Activated CD8-positive, alpha-beta memory T cell treated with anti-CD3 and anti-CD28 coated beads for 48 hours (primary cell): ENCODE data around the gene ANKUB1.
A peak's percentile ranks its signal among the peaks of the same experiment; 100 is the strongest.
"Not testable (repeated sequence)": the region's sequence is repeated elsewhere in the genome, so short reads cannot be mapped to it uniquely, and the experiment has no call there.

Experiments
- DNase-seq, 3 experiments: peaks; one replicate each; pipeline ENCODE4 v3.0.0-alpha.2; 2020; ENCODE audit warnings: low read depth in 2 of 3, low spot score in 2 of 3

The ANKUB1 gene, protein sequence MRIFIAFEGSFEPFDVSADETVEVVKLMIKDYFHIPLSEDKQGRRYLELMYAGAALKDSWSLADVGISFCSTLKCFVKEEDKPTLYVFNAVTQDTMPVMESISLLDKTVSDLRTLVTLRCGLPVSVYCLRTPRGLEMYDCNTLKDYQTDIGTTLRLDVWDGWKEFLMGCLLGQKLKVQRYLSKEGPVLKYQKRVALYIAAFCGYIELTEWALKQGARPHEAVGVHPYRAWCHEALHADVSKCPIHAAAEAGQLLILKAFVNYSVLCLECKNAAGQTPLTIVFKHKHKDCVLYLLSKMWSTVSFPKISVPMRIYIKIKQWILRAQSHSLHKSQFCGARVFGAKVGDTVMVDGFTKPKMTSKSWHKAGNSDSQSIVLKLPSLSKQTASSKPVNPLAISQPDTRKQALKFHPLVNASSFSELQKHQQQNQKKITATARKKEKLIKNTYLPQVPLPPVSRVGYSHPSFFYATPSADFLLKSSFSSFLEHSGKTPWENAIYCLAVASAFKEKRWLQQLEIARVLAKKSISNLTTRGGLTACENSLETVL

DNA sequence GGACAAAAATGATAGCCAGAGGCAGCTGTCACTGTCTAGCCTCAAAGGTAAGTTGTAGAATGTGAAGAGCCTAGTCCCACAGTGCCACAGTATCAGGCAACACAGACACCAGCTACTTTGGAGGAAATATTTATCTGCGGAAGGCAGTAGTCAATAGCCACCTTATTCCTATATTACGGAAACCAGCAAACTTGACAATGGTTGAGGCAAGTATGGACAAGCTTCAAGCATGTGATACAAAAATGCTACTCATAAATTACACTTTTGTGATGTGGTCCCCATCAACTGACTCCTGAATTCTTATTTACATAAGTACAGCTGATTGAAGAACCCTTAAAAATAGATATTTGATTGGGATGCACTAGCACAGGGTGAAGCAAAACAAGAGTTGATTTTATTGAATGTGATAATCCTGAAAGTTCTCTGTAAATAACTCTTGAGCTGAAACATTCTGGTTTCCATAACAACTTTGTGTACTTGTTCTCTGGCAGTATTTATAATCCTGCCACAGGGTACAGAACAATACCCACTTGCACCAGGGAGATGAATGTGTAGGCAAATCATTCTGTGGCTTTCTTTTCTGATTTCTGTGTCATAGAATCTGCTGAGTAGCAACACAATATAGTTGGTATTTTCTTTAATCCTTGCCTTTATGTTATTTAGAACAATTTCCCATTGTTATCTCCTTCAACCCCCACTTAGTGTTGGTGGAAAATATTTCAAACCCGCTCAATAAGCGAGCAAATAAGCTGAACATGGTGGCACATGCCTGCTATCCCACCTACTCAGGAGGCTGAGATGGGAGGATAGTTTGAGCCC is at the start of gene ANKUB1:
ANKUB1 (minus strand) TSS at position 103 of the 819 bp plus-strand sequence. CDS start 188 bp downstream, outside the sequence.
- no peak for DNase-seq

- no peak for DNase-seq
Observed at GRCh38 chr3:149839896-149840295, 47.5 kb upstream of the ANKUB1 start.

- not testable (repeated sequence) for DNase-seq
Observed at GRCh38 chr3:149839469-149839868, 47.1 kb upstream of the ANKUB1 start.

- not testable (repeated sequence) for DNase-seq
Observed at GRCh38 chr3:149838491-149838890, 46.1 kb upstream of the ANKUB1 start.

DNA sequence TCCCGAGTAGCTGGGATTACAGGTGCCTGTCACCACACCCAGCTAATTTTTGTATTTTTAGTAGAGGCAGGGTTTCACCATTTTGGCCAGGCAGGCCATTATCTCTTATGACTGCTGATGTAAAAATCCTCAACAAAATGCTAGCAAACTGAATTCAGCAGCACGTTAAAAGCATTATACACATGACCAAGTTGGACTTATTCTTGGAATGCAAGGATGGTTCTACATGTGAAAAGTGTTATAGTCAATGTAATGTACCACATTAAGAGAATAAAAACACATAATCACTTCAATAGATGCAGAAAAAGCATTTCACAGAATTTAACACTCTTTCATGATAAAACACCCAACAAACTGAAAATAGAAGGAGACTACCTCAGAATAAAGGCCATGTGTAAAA is 40.9 kb upstream of the ANKUB1 start:
- DNase-seq: no peak

GRCh38 chr3:149832086-149832485 is 39.7 kb upstream of the ANKUB1 start:
- DNase-seq: no peak

- DNase-seq: no peak
Observed at GRCh38 chr3:149831321-149831720, 39.0 kb upstream of the ANKUB1 start.

GRCh38 chr3:149830902-149831301 is 38.5 kb upstream of the ANKUB1 start:
- no peak for DNase-seq

- DNase-seq: not testable (repeated sequence)
Observed at GRCh38 chr3:149829631-149830030, 37.3 kb upstream of the ANKUB1 start.

DNA sequence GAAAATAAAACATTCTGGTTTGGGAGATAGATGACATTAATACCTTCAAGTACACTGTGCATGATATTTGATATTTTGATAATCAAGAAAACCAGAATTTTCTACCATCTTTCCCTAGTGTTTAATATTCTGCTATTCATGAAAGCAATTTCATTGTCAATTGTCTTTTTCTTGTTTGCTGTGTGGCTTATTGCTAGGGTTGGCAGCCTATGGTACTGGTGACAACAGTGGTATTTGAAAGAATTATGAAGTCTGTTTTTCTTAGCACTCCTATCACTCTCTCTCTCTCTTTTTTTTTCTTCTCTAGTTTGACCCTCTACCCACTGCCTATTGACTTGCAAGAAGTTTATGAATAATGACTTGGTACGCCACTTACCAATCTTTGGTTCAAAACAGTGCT is 36.0 kb upstream of the ANKUB1 start:
- no peak for DNase-seq

- no peak for DNase-seq
Observed at GRCh38 chr3:149826636-149827035, 34.3 kb upstream of the ANKUB1 start.

- no peak for DNase-seq
Observed at GRCh38 chr3:149820183-149820582, 27.8 kb upstream of the ANKUB1 start.

- no peak for DNase-seq
Observed at GRCh38 chr3:149819432-149819831, 27.1 kb upstream of the ANKUB1 start.

- no peak for DNase-seq
Observed at GRCh38 chr3:149816986-149817385, 24.6 kb upstream of the ANKUB1 start.

GRCh38 chr3:149816311-149816710 is 24.0 kb upstream of the ANKUB1 start:
- no peak for DNase-seq

DNA sequence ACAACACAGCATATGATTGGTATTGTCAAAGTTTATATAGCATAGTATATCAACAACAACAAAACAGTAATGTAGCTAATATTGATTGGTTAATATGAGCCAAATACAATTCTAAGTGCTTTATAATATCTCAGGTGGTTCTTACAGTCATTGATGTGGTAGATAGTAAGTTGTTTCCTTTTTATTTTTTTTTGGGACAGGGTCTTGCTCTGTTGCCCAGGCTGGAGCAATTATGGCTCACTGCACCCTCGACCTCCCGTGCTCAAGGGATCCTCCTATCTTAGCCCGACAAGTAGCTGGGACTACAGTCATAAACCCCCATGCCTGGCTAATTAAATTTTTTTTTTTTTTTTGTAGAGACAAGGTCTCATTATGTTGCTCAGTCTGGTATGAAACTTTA is 23.4 kb upstream of the ANKUB1 start:
- no peak for DNase-seq

GRCh38 chr3:149815321-149815720 is 23.0 kb upstream of the ANKUB1 start:
- no peak for DNase-seq

DNA sequence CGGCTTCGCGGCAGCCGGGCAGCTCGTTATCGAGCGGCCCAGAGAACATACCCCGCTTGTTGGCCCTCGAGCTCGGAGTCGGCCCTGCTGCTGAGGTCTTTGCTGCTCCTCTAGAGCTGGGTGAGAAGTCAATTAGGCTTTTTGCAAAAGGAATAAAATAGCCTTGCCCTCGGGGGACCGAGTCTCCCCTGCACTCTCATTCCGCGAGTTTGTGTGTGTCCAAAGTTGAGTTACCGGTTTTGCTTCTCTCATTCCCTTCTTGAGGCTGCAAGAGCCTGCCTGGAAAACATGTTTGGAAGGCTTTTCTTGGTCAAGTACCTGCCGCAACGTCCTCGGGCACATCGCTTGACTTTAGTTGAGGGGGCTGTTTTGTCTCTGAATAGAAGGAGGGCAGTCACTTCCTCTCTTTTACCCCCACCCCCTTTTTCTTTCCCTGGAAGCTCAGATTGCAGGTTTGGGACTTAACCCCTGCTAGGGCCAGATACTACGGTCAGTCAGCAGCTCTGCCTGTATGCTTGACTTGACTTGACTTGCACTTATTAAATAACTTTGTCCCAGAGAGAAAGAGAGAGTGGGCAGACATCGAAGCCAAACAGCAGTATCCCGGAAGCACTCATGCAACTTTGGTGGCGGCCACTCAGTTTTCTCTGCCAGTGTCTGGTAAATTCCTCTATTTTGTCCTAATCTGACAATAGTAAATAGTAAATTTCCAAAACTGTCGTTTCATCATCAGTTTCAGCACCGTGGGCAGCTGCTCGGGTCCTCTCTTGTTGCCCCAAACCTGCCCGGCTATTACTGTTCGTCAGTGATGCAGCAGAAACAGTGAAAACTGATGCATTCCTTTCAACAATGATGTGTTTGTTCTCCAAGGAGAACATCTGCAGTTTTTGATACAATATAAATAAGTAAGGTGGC is 21.3 kb upstream of the ANKUB1 start:
- peak in 1 of 3 experiments; percentile 7 for DNase-seq

- peak; percentile 79 to 85 (median 81) for DNase-seq
Observed at GRCh38 chr3:149812606-149813366, 20.4 kb upstream of the ANKUB1 start, which contains the start of gene RNF13. Gene RNF13, plus strand, starts transcription at chr3:149813215. Its CDS starts 32,812 bp downstream, at chr3:149846027.

GRCh38 chr3:149812165-149812605 is 19.8 kb upstream of the ANKUB1 start:
- no peak for DNase-seq
